HCT116 (cell line): ENCODE measurements around the gene NAPB. TPM values are rescaled to one million over a fixed set of nuclear protein-coding genes. Genes with fewer than 3 reads are reported as not detected.

ENCODE experiments used
- ATAC-seq: fragments of 200-7000 bp; cut with Tn5 transposase; 2 replicates; pipeline ENCODE4 v1.9.1; 2020; ENCODE audit warnings: mild to moderate bottlenecking, moderate library complexity
- BruUV-seq: library from RNA; stranded (reverse); fragments of 400-500 nt; replicated peaks from 2 replicates; lab custom pipeline; 2021; lab: Mats Ljungman, UMichigan
- CTCF ChIA-PET: fragments of 300-600 bp; sonication (Branson Sonifier 250); formaldehyde crosslinking; loops from one replicate; lab custom pipeline; 2021; ENCODE audit warnings: antibody characterized with exemption; lab: Charles Lee
- POLR2A ChIA-PET: fragments of 300-600, 350-600 bp; sonication (Branson Sonifier 250); formaldehyde crosslinking; loops from one replicate; lab custom pipeline; 2021; ENCODE audit warnings: antibody characterized with exemption; lab: Charles Lee
- RAD21 ChIA-PET, 2 experiments: fragments of 300-600 bp; sonication (Branson Sonifier 250); formaldehyde crosslinking; loops; one replicate each; lab custom pipeline; 2023; ENCODE audit warnings: low total read pairs in 2 of 2; ENCODE audit not compliant: uncharacterized antibody in 2 of 2, unreplicated experiment in 2 of 2, low non-redundant PET in 1 of 2; lab: Charles Lee
- DNase-seq: peaks from one replicate; pipeline ENCODE4 v3.0.0-alpha.2; 2010; ENCODE audit warnings: low read depth, low spot score
- H2AFZ ChIP-seq: fragments of 200-600 bp; shearing (Covaris generic), sonication (generic); 2 replicates; pipeline ENCODE4 v1.6.1; 2017; ENCODE audit warnings: low read depth, mixed run types, mixed read lengths, antibody characterized with exemption, low read length; ENCODE audit not compliant: poor library complexity, severe bottlenecking
- H3K27ac ChIP-seq: 2 replicates; pipeline ENCODE4 v1.5.1; 2012; ENCODE audit warnings: low read depth, low read length
- H3K27me3 ChIP-seq: fragments of 200-600 bp; sonication (generic); 2 replicates; pipeline ENCODE4 v1.6.1; 2016; ENCODE audit warnings: mixed run types, low read length, mixed read lengths; ENCODE audit not compliant: insufficient read depth
- H3K36me3 ChIP-seq, 2 experiments: fragments of 200-500 bp in 1 of 2; fragments of 200-600 bp in 1 of 2; sonication (Bioruptor generic) in 1 of 2; sonication (generic) in 1 of 2; 2 replicates each; pipeline versions ENCODE4 v1.5.1 to v1.6.1; 2014 to 2016; ENCODE audit warnings: low read length in 2 of 2, inconsistent platforms in 1 of 2, mixed read lengths in 1 of 2, mixed run types in 1 of 2; ENCODE audit not compliant: insufficient read depth in 2 of 2, control insufficient read depth in 1 of 2
- H3K4me1 ChIP-seq, 2 experiments: fragments of 200-600 bp in 1 of 2; sonication (generic) in 1 of 2; 2 replicates each; pipeline versions ENCODE4 v1.5.1 to v1.6.1; 2012 to 2017; ENCODE audit warnings: low read length in 2 of 2, inconsistent platforms in 1 of 2, mild to moderate bottlenecking in 1 of 2, mixed read lengths in 1 of 2, mixed run types in 1 of 2, moderate library complexity in 1 of 2; ENCODE audit not compliant: insufficient read depth in 2 of 2, control insufficient read depth in 1 of 2
- H3K4me2 ChIP-seq: fragments of 200-600 bp; sonication (generic); 2 replicates; pipeline ENCODE4 v1.6.1; 2017; ENCODE audit warnings: mixed run types, low read length, mixed read lengths
- H3K4me3 ChIP-seq, 2 experiments: fragments of 200-600 bp in 1 of 2; sonication (generic) in 1 of 2; replicated peaks in 1 of 2; 2 replicates each; pipeline ENCODE4 v1.5.1; 2011 to 2016; ENCODE audit warnings: low read length in 2 of 2, control low read depth in 1 of 2, low read depth in 1 of 2, mild to moderate bottlenecking in 1 of 2, mixed read lengths in 1 of 2, mixed run types in 1 of 2
- H3K79me2 ChIP-seq: fragments of 200-600 bp; sonication (generic); 2 replicates; pipeline ENCODE4 v1.6.1; 2017; ENCODE audit warnings: mild to moderate bottlenecking, mixed run types, low read length, moderate library complexity, mixed read lengths; ENCODE audit not compliant: insufficient read depth
- H3K9ac ChIP-seq: fragments of 200-600 bp; sonication (generic); 2 replicates; pipeline ENCODE4 v1.6.1; 2016; ENCODE audit warnings: low read length, mixed read lengths
- H3K9me2 ChIP-seq: fragments of 200-600 bp; sonication (generic), shearing (Covaris generic); 2 replicates; pipeline ENCODE4 v1.6.1; 2017; ENCODE audit warnings: mixed run types, mild to moderate bottlenecking, moderate library complexity; ENCODE audit not compliant: insufficient read depth
- H3K9me3 ChIP-seq, 2 experiments: fragments of 200-500 bp in 1 of 2; fragments of 200-600 bp in 1 of 2; sonication (Bioruptor generic) in 1 of 2; sonication (generic) in 1 of 2; 2 replicates each; pipeline ENCODE4 v1.6.1; 2014 to 2017; ENCODE audit warnings: low read length in 2 of 2, mixed read lengths in 2 of 2, inconsistent platforms in 1 of 2, low read depth in 1 of 2, mild to moderate bottlenecking in 1 of 2, mixed run types in 1 of 2, moderate library complexity in 1 of 2; ENCODE audit not compliant: control insufficient read depth in 1 of 2, insufficient read depth in 1 of 2
- H4K20me1 ChIP-seq: fragments of 200-600 bp; sonication (generic), shearing (Covaris generic); 2 replicates; pipeline ENCODE4 v1.6.1; 2017; ENCODE audit warnings: mixed run types, mild to moderate bottlenecking, moderate library complexity; ENCODE audit not compliant: insufficient read depth
- ATF3 ChIP-seq: IDR thresholded peaks from 2 replicates; pipeline ENCODE4 v1.6.1; 2012
- CEBPB ChIP-seq: IDR thresholded peaks from 2 replicates; pipeline ENCODE4 v1.6.1; 2012; ENCODE audit warnings: low read depth
- CTCF ChIP-seq, 3 experiments: fragments of 200-600 bp in 1 of 3; sonication (generic) in 1 of 3; IDR thresholded peaks in 2 of 3; conservative IDR thresholded peaks in 1 of 3; 2 replicates each; pipeline ENCODE4 v1.5.1; 2012 to 2017; ENCODE audit warnings: low read depth in 2 of 3, low read length in 2 of 3, antibody characterized with exemption in 1 of 3, borderline replicate concordance in 1 of 3, control low read depth in 1 of 3, mild to moderate bottlenecking in 1 of 3, mixed read lengths in 1 of 3, mixed run types in 1 of 3, moderate library complexity in 1 of 3; ENCODE audit not compliant: insufficient read depth in 1 of 3
- EGR1 ChIP-seq: IDR thresholded peaks from 2 replicates; pipeline ENCODE4 v1.6.1; 2012; ENCODE audit warnings: low read depth
- EZH2 ChIP-seq: fragments of 200-600 bp; sonication (generic); IDR thresholded peaks from 2 replicates; pipeline ENCODE4 v1.6.1; 2017; ENCODE audit warnings: antibody characterized with exemption, mixed run types
- EZH2phosphoT487 ChIP-seq: fragments of 200-600 bp; IDR thresholded peaks from 2 replicates; pipeline ENCODE4 v1.6.1; 2018; ENCODE audit warnings: antibody characterized with exemption, borderline replicate concordance
- FOSL1 ChIP-seq: IDR thresholded peaks from 2 replicates; pipeline ENCODE4 v1.6.1; 2012; ENCODE audit warnings: low read depth
- POLR2A ChIP-seq: IDR thresholded peaks from 2 replicates; pipeline ENCODE4 v1.7.0; 2011; ENCODE audit warnings: borderline replicate concordance; ENCODE audit not compliant: insufficient read depth, insufficient read length; ENCODE audit errors: extremely low read depth
- POLR2AphosphoS5 ChIP-seq: IDR thresholded peaks from 2 replicates; pipeline ENCODE4 v1.6.1; 2011; ENCODE audit warnings: mild to moderate bottlenecking, low read depth, low read length, moderate library complexity
- RAD21 ChIP-seq: IDR thresholded peaks from 2 replicates; pipeline ENCODE4 v1.6.1; 2012; ENCODE audit warnings: low read depth, mild to moderate bottlenecking
- REST ChIP-seq: IDR thresholded peaks from 2 replicates; pipeline ENCODE4 v1.6.1; 2012; ENCODE audit warnings: low read depth
- SIN3A ChIP-seq: IDR thresholded peaks from 2 replicates; pipeline ENCODE4 v1.6.1; 2012; ENCODE audit warnings: low read depth
- SP1 ChIP-seq: IDR thresholded peaks from 2 replicates; pipeline ENCODE4 v1.6.1; 2012; ENCODE audit warnings: low read depth
- SRF ChIP-seq: IDR thresholded peaks from 2 replicates; pipeline ENCODE4 v1.6.1; 2012; ENCODE audit warnings: low read depth
- TCF7L2 ChIP-seq: IDR thresholded peaks from 2 replicates; pipeline ENCODE4 v1.7.0; 2011; ENCODE audit warnings: borderline replicate concordance, inconsistent platforms; ENCODE audit not compliant: insufficient read depth, insufficient read length; ENCODE audit errors: extremely low read depth
- YY1 ChIP-seq: IDR thresholded peaks from 2 replicates; pipeline ENCODE4 v1.6.1; 2011; ENCODE audit warnings: low read length, low read depth, moderate library complexity, mild to moderate bottlenecking; ENCODE audit not compliant: insufficient replicate concordance; ENCODE audit errors: extremely low read depth
- ZFX ChIP-seq: fragments of 450-650 bp; IDR thresholded peaks from 2 replicates; pipeline ENCODE4 v1.6.1; 2017
- ZNF274 ChIP-seq: fragments of 200-500 bp; sonication (Bioruptor generic); IDR thresholded peaks from 2 replicates; pipeline ENCODE4 v1.6.1; 2014; ENCODE audit warnings: mild to moderate bottlenecking, low read depth, low read length, inconsistent platforms
- intact Hi-C: fragments of 100-400 bp; cut with micrococcal nuclease; formaldehyde crosslinking; loops from 2 replicates; pipeline ENCODE4 v1.10.0; 2022
- total RNA-seq: library from RNA; stranded (reverse); gene quantifications from one replicate; pipeline ENCODE4 v1.2.1, GENCODE V29; 2021; ENCODE audit not compliant: unreplicated experiment
- TF ChIP-seq, protein P1 (sequence below): IDR thresholded peaks from 2 replicates; pipeline ENCODE4 v1.6.1; 2012
- TF ChIP-seq, protein P2 (sequence below): IDR thresholded peaks from 2 replicates; pipeline ENCODE4 v1.6.1; 2011; ENCODE audit warnings: mild to moderate bottlenecking, low read length, moderate library complexity; ENCODE audit not compliant: insufficient replicate concordance; ENCODE audit errors: extremely low read depth

NAPB gene
- total RNA-seq, 1 experiment from 2014 or later = 7.9 TPM

- CTCF ChIA-PET = no interaction called here
- TF ChIP-seq SRF (no peak), CTCF (IDR thresholded peaks at IDR 0.05 in 2 of 3, conservative IDR thresholded peaks at IDR 0.05 in 1 of 3; ENCODE audit: borderline replicate concordance in 1 of 3, insufficient read depth in 1 of 3, low read depth in 2 of 3, low read length in 2 of 3) (no peak), ZNF274 (no peak), YY1 (no peak), POLR2A (no peak), CEBPB (no peak), TCF7L2 (no peak), EZH2 (no peak), ZFX (no peak), REST (no peak), RAD21 (no peak), POLR2AphosphoS5 (no peak), ATF3 (no peak), EGR1 (no peak), EZH2phosphoT487 (no peak), SP1 (no peak), FOSL1 (no peak), SIN3A (no peak)
- TF ChIP-seq, protein P1, sequence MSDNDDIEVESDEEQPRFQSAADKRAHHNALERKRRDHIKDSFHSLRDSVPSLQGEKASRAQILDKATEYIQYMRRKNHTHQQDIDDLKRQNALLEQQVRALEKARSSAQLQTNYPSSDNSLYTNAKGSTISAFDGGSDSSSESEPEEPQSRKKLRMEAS = no peak
- TF ChIP-seq, protein P2, sequence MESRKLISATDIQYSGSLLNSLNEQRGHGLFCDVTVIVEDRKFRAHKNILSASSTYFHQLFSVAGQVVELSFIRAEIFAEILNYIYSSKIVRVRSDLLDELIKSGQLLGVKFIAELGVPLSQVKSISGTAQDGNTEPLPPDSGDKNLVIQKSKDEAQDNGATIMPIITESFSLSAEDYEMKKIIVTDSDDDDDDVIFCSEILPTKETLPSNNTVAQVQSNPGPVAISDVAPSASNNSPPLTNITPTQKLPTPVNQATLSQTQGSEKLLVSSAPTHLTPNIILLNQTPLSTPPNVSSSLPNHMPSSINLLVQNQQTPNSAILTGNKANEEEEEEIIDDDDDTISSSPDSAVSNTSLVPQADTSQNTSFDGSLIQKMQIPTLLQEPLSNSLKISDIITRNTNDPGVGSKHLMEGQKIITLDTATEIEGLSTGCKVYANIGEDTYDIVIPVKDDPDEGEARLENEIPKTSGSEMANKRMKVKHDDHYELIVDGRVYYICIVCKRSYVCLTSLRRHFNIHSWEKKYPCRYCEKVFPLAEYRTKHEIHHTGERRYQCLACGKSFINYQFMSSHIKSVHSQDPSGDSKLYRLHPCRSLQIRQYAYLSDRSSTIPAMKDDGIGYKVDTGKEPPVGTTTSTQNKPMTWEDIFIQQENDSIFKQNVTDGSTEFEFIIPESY = no peak
- no TSS peak for BruUV-seq
- H4K20me1 ChIP-seq = no peaks in the 10 kb centered on the region; the same call in 1 of the 2 replicates
- H3K9me3 ChIP-seq = no peaks in the 10 kb centered on the region
- H3K4me3 ChIP-seq = peak overlapping the region; percentile 79 to 82
- H3K27ac ChIP-seq = no peak overlapping the region
- H3K9ac ChIP-seq = peak overlapping the region; percentile 96
- H3K4me2 ChIP-seq = peak overlapping the region; percentile 95
- no peaks in the 10 kb centered on the region for H3K9me2 ChIP-seq
- POLR2A ChIA-PET = no interaction called here
- H2AFZ ChIP-seq = no peak overlapping the region
- DNase-seq (no peak), ATAC-seq (no peak)
- intact Hi-C loops = loop anchor here (10.0 kb wide), 1 partner anchor 52 kb away; no protein-coding TSS in a partner anchor
- peaks cover 20 to 36% of the 10 kb centered on the region in 2 experiments for H3K4me1 ChIP-seq
- RAD21 ChIA-PET = no interaction called here
- H3K27me3 ChIP-seq = no peaks in the 10 kb centered on the region
- peaks cover 58% of the 10 kb centered on the region for H3K79me2 ChIP-seq
- H3K36me3 ChIP-seq = peaks cover 6 to 11% of the 10 kb centered on the region in 2 experiments; a peak in 1 of 4 replicates
Measured at GRCh38 chr20:23363257-23363649, 58.0 kb downstream of the NAPB start.
